ENCODE data around the gene DMD. TPM values are rescaled to one million over a fixed set of nuclear protein-coding genes. Genes with fewer than 3 reads are reported as not detected.

Gene DMD
- total and polyA plus RNA-seq, 8 donors, result 6.8 to 117 (median 44.2) TPM

- Histone ChIP-seq H3K4me1 (no peaks in the 10 kb centered on the region), H3K4me3 (no peak overlapping the region), H3K27me3 (no peaks in the 10 kb centered on the region), H3K9me3 (no peaks in the 10 kb centered on the region), H3K36me3 (no peaks in the 10 kb centered on the region), H3K27ac (no peak overlapping the region)
- TF ChIP-seq POLR2AphosphoS5 (IDR thresholded peaks at IDR 0.05), result no peak
- WGBS, 5 donors, result 88 to 97% (median 94%) methylated on average over 4 of the region's 4 CpGs
- intact Hi-C loops (cut with DNase I; ENCODE audit: low total_unique reads), result no loop called here
- no peak for DNase-seq
Measured at GRCh38 chrX:32998776-32999175, 212.6 kb downstream of the DMD start.

- H3K4me1 ChIP-seq, result no peaks in the 10 kb centered on the region
- H3K27me3 ChIP-seq, result no peaks in the 10 kb centered on the region
- no peaks in the 10 kb centered on the region for H3K36me3 ChIP-seq
- H3K27ac ChIP-seq, result no peak overlapping the region
- intact Hi-C loops (cut with DNase I; ENCODE audit: low total_unique reads), result no loop called here
- TF ChIP-seq CTCF (IDR thresholded peaks at IDR 0.05), result no peak
- no peak for TF ChIP-seq POLR2A (IDR thresholded peaks at IDR 0.05)
- TF ChIP-seq EP300 (IDR thresholded peaks at IDR 0.05), result no peak
- no peak for TF ChIP-seq POLR2AphosphoS5 (IDR thresholded peaks at IDR 0.05)
- H3K4me3 ChIP-seq, result no peak overlapping the region
- no peaks in the 10 kb centered on the region for H3K9me3 ChIP-seq
- no peak for DNase-seq
- 34 to 70% (median 56%) methylated on average over 3 of the region's 3 CpGs for WGBS, 5 donors
Measured at GRCh38 chrX:32995427-32995826, 215.9 kb downstream of the DMD start.

- intact Hi-C loops (cut with DNase I; ENCODE audit: low total_unique reads), result no loop called here
- Histone ChIP-seq H3K27ac (no peak overlapping the region), H3K36me3 (no peaks in the 10 kb centered on the region), H3K27me3 (no peaks in the 10 kb centered on the region), H3K4me1 (no peaks in the 10 kb centered on the region), H3K4me3 (no peak overlapping the region), H3K9me3 (no peaks in the 10 kb centered on the region)
- no peak for TF ChIP-seq POLR2AphosphoS5 (IDR thresholded peaks at IDR 0.05)
- TF ChIP-seq POLR2A (IDR thresholded peaks at IDR 0.05), result no peak
- TF ChIP-seq CTCF (IDR thresholded peaks at IDR 0.05), result no peak
- DNase-seq, result peak in 1 of 2 donors; percentile 6
- WGBS, 5 donors, result 38 to 81% (median 61%) methylated on average over 4 of the region's 4 CpGs
Measured at GRCh38 chrX:32987142-32987541, 224.2 kb downstream of the DMD start.

GRCh38 chrX:32985544-32985943, 225.8 kb downstream of the DMD start:
- Histone ChIP-seq H3K27ac (no peak overlapping the region), H3K4me1 (no peaks in the 10 kb centered on the region), H3K36me3 (no peaks in the 10 kb centered on the region), H3K27me3 (no peaks in the 10 kb centered on the region), H3K4me3 (no peak overlapping the region), H3K9me3 (no peaks in the 10 kb centered on the region)
- intact Hi-C loops (cut with DNase I; ENCODE audit: low total_unique reads), result no loop called here
- WGBS, 5 donors, result 68 to 80% (median 71%) methylated on average over 4 of the region's 4 CpGs
- peak in 1 of 2 donors; percentile 2 for DNase-seq
- no peak for TF ChIP-seq POLR2A (IDR thresholded peaks at IDR 0.05)
- no peak for TF ChIP-seq POLR2AphosphoS5 (IDR thresholded peaks at IDR 0.05)
- no peak for TF ChIP-seq EP300 (IDR thresholded peaks at IDR 0.05)
- TF ChIP-seq CTCF (IDR thresholded peaks at IDR 0.05), result no peak

- intact Hi-C loops (cut with DNase I; ENCODE audit: low total_unique reads), result no loop called here
- no peak for TF ChIP-seq POLR2AphosphoS5 (IDR thresholded peaks at IDR 0.05)
- no peak for TF ChIP-seq CTCF (IDR thresholded peaks at IDR 0.05)
- TF ChIP-seq POLR2A (IDR thresholded peaks at IDR 0.05), result no peak
- no peak for TF ChIP-seq EP300 (IDR thresholded peaks at IDR 0.05)
- Histone ChIP-seq H3K36me3 (no peaks in the 10 kb centered on the region), H3K27ac (no peak overlapping the region), H3K27me3 (no peaks in the 10 kb centered on the region), H3K4me3 (no peak overlapping the region), H3K4me1 (no peaks in the 10 kb centered on the region), H3K9me3 (no peaks in the 10 kb centered on the region)
- WGBS, 5 donors, result 64 to 76% (median 72%) methylated on average over 2 of the region's 2 CpGs
- DNase-seq, result no peak
Measured at GRCh38 chrX:32966821-32967355, 244.5 kb downstream of the DMD start.
